ENCODE results near the gene MLPH. TPM values are rescaled to one million over a fixed set of nuclear protein-coding genes. Genes with fewer than 3 reads are reported as not detected.

The MLPH gene
- total and polyA plus RNA-seq, 9 of the 15 experiments (the other 6 are each of a cell fraction or from before 2014, with no cell fraction given), result 0.22 TPM; not detected in 8

GRCh38 chr2:237459741-237460174 is 27.3 kb upstream of the MLPH start (continued):
- TF ChIP-seq TSHZ1 (CRISPR knock-in tag; IDR thresholded peaks at IDR 0.05) (no peak), SLC30A9 (CRISPR knock-in tag; IDR thresholded peaks at IDR 0.05) (no peak), SRSF9 (IDR thresholded peaks at IDR 0.05; ENCODE audit: borderline replicate concordance, low read depth, low read length) (no peak), ZNF436 (CRISPR knock-in tag; IDR thresholded peaks at IDR 0.05) (no peak), ZNF76 (CRISPR knock-in tag; IDR thresholded peaks at IDR 0.05; ENCODE audit: borderline replicate concordance) (no peak), E2F4 (CRISPR knock-in tag; IDR thresholded peaks at IDR 0.05; ENCODE audit: low read depth) (no peak), TRIM24 (IDR thresholded peaks at IDR 0.05) (peak; percentile 59 to 62; a peak in 2 of 4 replicates), HDAC8 (tag; IDR thresholded peaks at IDR 0.05) (no peak), CREB3L1 (IDR thresholded peaks at IDR 0.05; ENCODE audit: borderline replicate concordance, low read depth) (no peak), POLR2H (tag; IDR thresholded peaks at IDR 0.05; ENCODE audit: low read depth) (0 out of 2 replicates have a peak, but pooled peaks have one; percentile 37), ZNF146 (CRISPR knock-in tag; IDR thresholded peaks at IDR 0.05; ENCODE audit: unreplicated experiment) (no peak), HNRNPH1 (optimal IDR thresholded peaks at IDR 0.05; ENCODE audit: low read depth, low read length) (no peak), NELFE (IDR thresholded peaks at IDR 0.05; ENCODE audit: insufficient read depth, insufficient read length) (no peak), ZKSCAN1 (IDR thresholded peaks at IDR 0.05; ENCODE audit: low read depth, low read length) (no peak), E4F1 (CRISPR knock-in tag; IDR thresholded peaks at IDR 0.05; ENCODE audit: borderline replicate concordance) (no peak), L3MBTL2 (IDR thresholded peaks at IDR 0.05) (0 out of 2 replicates have a peak, but pooled peaks have one; percentile 31), MECOM (CRISPR knock-in tag; IDR thresholded peaks at IDR 0.05) (no peak)

All from K562 (cell line).